HepG2 (cell line): Measurements from ENCODE around the gene LST1. TPM values are rescaled to one million over a fixed set of nuclear protein-coding genes. Genes with fewer than 3 reads are reported as not detected.

Experiments used
- ADNP ChIP-seq: sonication (generic); formaldehyde crosslinking; IDR thresholded peaks from 2 replicates; pipeline ENCODE4 v1.4.0; 2020; ENCODE audit warnings: missing genetic modification reagents
- CBX2 ChIP-seq, 2 experiments: fragments of 200-600 bp in 1 of 2; sonication (generic); formaldehyde crosslinking in 1 of 2; IDR thresholded peaks; 2 replicates each; pipeline versions ENCODE4 v1.7.0 to v1.8.1; 2018 to 2022; ENCODE audit warnings: low read depth in 2 of 2, low read length in 1 of 2, mild to moderate bottlenecking in 1 of 2, missing genetic modification reagents in 1 of 2
- CENPX ChIP-seq: sonication (generic); formaldehyde crosslinking; IDR thresholded peaks from 2 replicates; pipeline ENCODE4 v1.9.0; 2021; ENCODE audit warnings: mild to moderate bottlenecking, missing genetic modification reagents, moderate library complexity
- DNMT1 ChIP-seq: sonication (generic); formaldehyde crosslinking; IDR thresholded peaks from 2 replicates; pipeline ENCODE4 v1.5.1; 2020; ENCODE audit warnings: mild to moderate bottlenecking, missing genetic modification reagents
- E2F1 ChIP-seq: sonication (generic); formaldehyde crosslinking; IDR thresholded peaks from 2 replicates; pipeline ENCODE4 v1.5.0; 2020; ENCODE audit warnings: missing genetic modification reagents
- EEA1 ChIP-seq: sonication (generic); formaldehyde crosslinking; IDR thresholded peaks from 2 replicates; pipeline ENCODE4 v1.5.1; 2020; ENCODE audit warnings: mild to moderate bottlenecking, missing genetic modification reagents, borderline replicate concordance
- HINFP ChIP-seq: sonication (generic); formaldehyde crosslinking; IDR thresholded peaks from 2 replicates; pipeline ENCODE4 v1.4.0; 2020; ENCODE audit warnings: low read depth, mild to moderate bottlenecking, missing genetic modification reagents
- KLF16 ChIP-seq, 2 experiments: sonication (generic) in 1 of 2; formaldehyde crosslinking in 1 of 2; IDR thresholded peaks; 2 replicates each; pipeline versions ENCODE4 v1.6.1 to v1.8.0; 2016 to 2023; ENCODE audit warnings: missing genetic modification reagents in 2 of 2, missing compliant biosample characterization in 1 of 2
- MYC ChIP-seq: sonication (generic); formaldehyde crosslinking; IDR thresholded peaks from 2 replicates; pipeline ENCODE4 v1.9.0; 2021; ENCODE audit warnings: missing genetic modification reagents, borderline replicate concordance
- PAXIP1 ChIP-seq: sonication (generic); formaldehyde crosslinking; conservative IDR thresholded peaks from 2 replicates; pipeline ENCODE4 v1.4.0; 2020; ENCODE audit warnings: mild to moderate bottlenecking, missing genetic modification reagents, moderate library complexity
- PRDM10 ChIP-seq: sonication (generic); formaldehyde crosslinking; IDR thresholded peaks from 2 replicates; pipeline ENCODE4 v1.4.0; 2020; ENCODE audit warnings: low read depth, missing genetic modification reagents
- SRSF9 ChIP-seq: fragments of 200-400 bp; formaldehyde crosslinking; IDR thresholded peaks from 2 replicates; pipeline ENCODE4 v1.6.1; 2018; ENCODE audit warnings: borderline replicate concordance, mild to moderate bottlenecking, low read depth, low read length; ENCODE audit not compliant: insufficient read depth, poor library complexity, severe bottlenecking
- STAG1 ChIP-seq: sonication (generic); formaldehyde crosslinking; IDR thresholded peaks from 2 replicates; pipeline ENCODE4 v1.4.0; 2020; ENCODE audit warnings: missing genetic modification reagents
- ZNF75D ChIP-seq: sonication (generic); formaldehyde crosslinking; IDR thresholded peaks from 2 replicates; pipeline ENCODE4 v1.8.1; 2023; ENCODE audit warnings: missing genetic modification reagents, mild to moderate bottlenecking, borderline replicate concordance
- polyA plus RNA-seq, 8 experiments: library from polyadenylated mRNA; depleted of rRNA in 3 of 8; stranded (reverse) in 7 of 8; unstranded in 1 of 8; fragments of >200 nt; fragmentation: Illumina TruSeq in 4 of 8; extraction: Trizol in 4 of 8; gene quantifications; 2 replicates each; pipeline versions ENCODE4 v1.2.1 to v1.2.3, GENCODE V29; 2011 to 2016; ENCODE audit warnings: low read depth in 4 of 8, missing spikeins in 1 of 8, mixed read lengths in 1 of 8; ENCODE audit not compliant: insufficient read depth in 1 of 8
- total RNA-seq, 5 experiments: library from RNA; depleted of rRNA; stranded (reverse); fragments of >200 nt; fragmentation: Illumina TruSeq; extraction: Trizol; gene quantifications; 2 replicates each; pipeline ENCODE4 v1.2.3, GENCODE V29; 2016; ENCODE audit warnings: low read depth in 1 of 5
- TF ChIP-seq, protein P1 (sequence below): sonication (generic); formaldehyde crosslinking; IDR thresholded peaks from 2 replicates; pipeline ENCODE4 v1.9.0; 2021; ENCODE audit warnings: missing genetic modification reagents, borderline replicate concordance
- TF ChIP-seq, protein P2 (sequence below): sonication (generic); formaldehyde crosslinking; IDR thresholded peaks from 2 replicates; pipeline ENCODE4 v1.5.0; 2020; ENCODE audit warnings: mild to moderate bottlenecking, low read depth, missing genetic modification reagents, borderline replicate concordance

Gene LST1
- total and polyA plus RNA-seq, 2 of the 13 experiments (the other 11 are each of a cell fraction or from before 2014, with no cell fraction given): not detected

- no peak for TF ChIP-seq PRDM10 (CRISPR knock-in tag)
- TF ChIP-seq EEA1 (CRISPR knock-in tag): no peak
- peak; percentile 54 for TF ChIP-seq PAXIP1
- no peak for TF ChIP-seq ZNF75D (CRISPR knock-in tag)
- TF ChIP-seq SRSF9: no peak
- no peak for TF ChIP-seq CENPX
- TF ChIP-seq ADNP (CRISPR knock-in tag): no peak
- TF ChIP-seq, protein P1, sequence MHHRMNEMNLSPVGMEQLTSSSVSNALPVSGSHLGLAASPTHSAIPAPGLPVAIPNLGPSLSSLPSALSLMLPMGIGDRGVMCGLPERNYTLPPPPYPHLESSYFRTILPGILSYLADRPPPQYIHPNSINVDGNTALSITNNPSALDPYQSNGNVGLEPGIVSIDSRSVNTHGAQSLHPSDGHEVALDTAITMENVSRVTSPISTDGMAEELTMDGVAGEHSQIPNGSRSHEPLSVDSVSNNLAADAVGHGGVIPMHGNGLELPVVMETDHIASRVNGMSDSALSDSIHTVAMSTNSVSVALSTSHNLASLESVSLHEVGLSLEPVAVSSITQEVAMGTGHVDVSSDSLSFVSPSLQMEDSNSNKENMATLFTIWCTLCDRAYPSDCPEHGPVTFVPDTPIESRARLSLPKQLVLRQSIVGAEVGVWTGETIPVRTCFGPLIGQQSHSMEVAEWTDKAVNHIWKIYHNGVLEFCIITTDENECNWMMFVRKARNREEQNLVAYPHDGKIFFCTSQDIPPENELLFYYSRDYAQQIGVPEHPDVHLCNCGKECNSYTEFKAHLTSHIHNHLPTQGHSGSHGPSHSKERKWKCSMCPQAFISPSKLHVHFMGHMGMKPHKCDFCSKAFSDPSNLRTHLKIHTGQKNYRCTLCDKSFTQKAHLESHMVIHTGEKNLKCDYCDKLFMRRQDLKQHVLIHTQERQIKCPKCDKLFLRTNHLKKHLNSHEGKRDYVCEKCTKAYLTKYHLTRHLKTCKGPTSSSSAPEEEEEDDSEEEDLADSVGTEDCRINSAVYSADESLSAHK: no peak
- no peak for TF ChIP-seq DNMT1 (CRISPR knock-in tag)
- TF ChIP-seq HINFP (CRISPR knock-in tag): no peak
- TF ChIP-seq CBX2 (IDR thresholded peaks at IDR 0.05; ENCODE audit: low read depth, low read length): no peak
- no peak for TF ChIP-seq CBX2 (CRISPR knock-in tag; IDR thresholded peaks at IDR 0.05; ENCODE audit: low read depth)
- TF ChIP-seq STAG1 (CRISPR knock-in tag): no peak
- no peak for TF ChIP-seq MYC (CRISPR knock-in tag)
- TF ChIP-seq KLF16 (CRISPR knock-in tag; IDR thresholded peaks at IDR 0.05): no peak
- no peak for TF ChIP-seq E2F1 (CRISPR knock-in tag)
- TF ChIP-seq, protein P2, sequence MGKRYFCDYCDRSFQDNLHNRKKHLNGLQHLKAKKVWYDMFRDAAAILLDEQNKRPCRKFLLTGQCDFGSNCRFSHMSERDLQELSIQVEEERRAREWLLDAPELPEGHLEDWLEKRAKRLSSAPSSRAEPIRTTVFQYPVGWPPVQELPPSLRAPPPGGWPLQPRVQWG (CRISPR knock-in tag): no peak
Measured at GRCh38 chr6:31543639-31544038, 42.4 kb upstream of the LST1 start (continued).
